GM19023 (cell line): Measurements from ENCODE around the gene MYOG.

Source experiments
- ATAC-seq: cut with Tn5 transposase; IDR thresholded peaks from one replicate; pipeline ENCODE4 v1.9.1; 2021; ENCODE audit warnings: mild to moderate bottlenecking, moderate library complexity; ENCODE audit not compliant: unreplicated experiment

MYOG gene

GRCh38 chr1:203072911-203073310, 12.9 kb downstream of the MYOG start:
- ATAC-seq: no peak

DNA sequence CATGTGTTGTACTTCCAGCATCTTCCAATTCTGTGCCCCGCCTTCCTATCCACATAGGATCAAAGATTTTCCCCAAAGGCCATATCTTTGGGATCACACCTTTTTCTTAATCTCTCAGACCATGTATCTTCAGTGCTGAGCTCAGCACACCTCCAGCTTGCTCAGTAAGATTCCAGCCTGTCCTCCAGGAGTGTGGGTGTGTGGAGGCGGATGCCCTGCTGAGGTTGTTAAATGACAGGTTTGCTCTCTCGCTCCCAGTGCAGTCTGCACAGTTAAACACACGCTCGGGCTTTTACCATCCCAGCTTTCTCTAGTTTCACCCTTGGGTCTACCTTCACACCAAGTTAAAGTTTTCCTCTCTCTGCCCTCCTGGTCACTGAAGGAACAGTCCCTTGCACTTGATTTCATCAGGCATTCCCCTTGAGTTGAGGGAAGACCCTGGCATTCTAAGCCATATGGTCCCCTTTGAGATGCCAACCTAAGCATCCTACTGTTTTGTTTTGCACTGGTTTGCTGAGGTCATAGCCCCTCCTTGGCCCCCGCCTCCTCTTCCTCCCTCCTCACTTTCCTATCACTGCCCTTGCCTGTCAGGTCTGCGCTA, 13.7 kb downstream of the MYOG start:
- no peak for ATAC-seq

GRCh38 chr1:203069030-203069747, 16.6 kb downstream of the MYOG start:
- ATAC-seq: no peak

DNA sequence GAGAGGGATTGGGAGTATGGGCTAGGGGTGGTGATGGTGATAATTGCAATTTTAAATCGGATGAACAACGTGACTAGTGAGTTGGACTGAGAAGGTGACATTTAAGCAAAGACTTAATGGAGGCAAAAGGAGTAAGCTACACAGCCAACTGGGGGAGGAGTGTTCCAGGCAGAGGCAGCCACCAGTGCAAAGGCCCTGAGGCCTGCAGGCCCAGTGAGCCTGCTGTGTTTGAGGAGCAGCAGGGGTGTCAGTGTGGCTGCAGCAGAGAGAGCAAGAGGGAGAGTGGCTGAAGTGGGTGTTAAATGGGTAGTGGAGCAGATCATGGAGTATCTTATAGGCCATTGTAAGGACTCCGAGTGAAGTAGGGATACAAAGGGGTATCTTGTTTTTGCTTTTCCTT, 18.8 kb downstream of the MYOG start:
- ATAC-seq: no peak

DNA sequence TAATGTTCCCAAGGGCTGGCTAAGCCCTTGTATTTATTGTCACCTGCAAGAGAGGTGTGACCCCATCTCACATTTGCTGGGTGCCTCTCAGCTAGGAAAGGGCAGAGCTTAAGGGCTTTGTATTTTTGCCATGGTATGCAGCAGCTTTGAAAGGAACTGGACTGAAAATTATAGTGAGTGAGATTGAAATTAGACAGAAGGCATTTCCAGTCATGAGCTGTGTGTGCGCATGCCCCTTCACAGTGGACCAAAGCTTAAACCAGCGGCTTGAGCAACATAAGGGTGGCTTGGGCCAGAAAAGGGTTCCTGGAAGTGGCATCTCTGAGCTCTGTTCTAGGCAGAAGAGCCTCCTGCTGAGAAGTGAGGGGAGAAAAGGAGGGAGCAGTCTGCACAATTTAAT, 19.8 kb downstream of the MYOG start:
- ATAC-seq: no peak

GRCh38 chr1:203065191-203065590, 20.6 kb downstream of the MYOG start:
- no peak for ATAC-seq

- ATAC-seq: no peak
These were observed 22.5 kb downstream of the MYOG start for GRCh38 chr1:203063287-203063686.

- ATAC-seq: no peak
These were observed 25.7 kb downstream of the MYOG start for GRCh38 chr1:203060115-203060514.

- ATAC-seq: no peak
These were observed 26.3 kb downstream of the MYOG start for GRCh38 chr1:203059485-203059884.

DNA sequence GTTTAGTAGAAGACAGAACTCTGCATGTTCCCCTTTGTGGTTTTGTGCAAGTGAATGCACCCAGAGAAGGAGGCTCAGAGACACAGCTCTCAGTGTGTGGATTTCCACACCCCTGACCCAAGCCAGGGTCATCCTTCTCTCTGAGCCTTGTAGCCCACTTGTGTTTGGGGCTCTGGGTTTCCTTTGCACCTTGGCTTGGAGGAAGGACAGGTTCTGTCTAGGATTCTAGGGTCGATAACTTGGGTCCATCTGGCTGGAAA, 27.2 kb downstream of the MYOG start:
- no peak for ATAC-seq

- ATAC-seq: no peak
These were observed 27.7 kb downstream of the MYOG start for GRCh38 chr1:203057911-203058675.

DNA sequence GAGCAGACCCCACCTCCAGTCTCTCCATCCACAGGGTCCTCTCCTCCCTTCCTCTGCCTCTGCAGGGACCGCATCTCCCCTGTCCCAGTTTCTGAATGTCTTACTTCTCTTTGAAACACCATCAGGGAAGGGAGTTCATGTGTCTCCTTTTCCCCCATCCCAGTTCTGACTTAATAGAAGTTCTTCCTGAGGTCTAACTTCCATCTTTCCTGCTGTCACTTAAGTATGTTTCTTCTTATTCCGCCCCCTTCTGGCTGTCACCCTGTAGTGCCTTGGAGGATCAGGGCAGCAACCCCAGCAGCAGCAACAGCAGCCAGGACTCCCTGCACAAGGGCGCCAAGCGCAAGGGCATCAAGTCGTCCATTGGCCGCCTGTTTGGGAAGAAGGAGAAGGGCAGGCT, 29.3 kb downstream of the MYOG start:
- ATAC-seq: no peak

DNA sequence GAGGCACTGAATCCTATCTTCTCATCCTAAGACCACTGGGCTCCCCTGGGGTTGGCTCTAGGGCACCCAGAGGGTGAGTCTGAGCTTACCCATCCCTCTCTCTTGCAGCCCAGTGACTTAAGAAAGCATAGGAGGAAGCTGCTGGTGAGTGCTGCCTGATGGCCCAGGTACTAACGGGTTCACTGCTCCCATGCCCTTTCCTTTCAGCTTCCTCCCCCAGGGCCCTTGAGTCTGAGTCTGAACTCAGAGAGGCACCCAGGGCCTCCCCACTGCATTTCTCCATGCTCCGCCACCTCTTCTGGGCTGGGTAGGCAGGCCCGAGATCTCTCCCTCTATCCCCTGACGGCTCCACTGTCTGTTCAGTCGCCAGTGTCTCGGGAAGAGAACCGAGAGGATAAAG, 29.8 kb downstream of the MYOG start:
- ATAC-seq: no peak

GRCh38 chr1:203055161-203055799, 30.5 kb downstream of the MYOG start:
- ATAC-seq: no peak

- ATAC-seq: no peak
These were observed 31.2 kb downstream of the MYOG start for GRCh38 chr1:203054642-203055041.

- ATAC-seq: no peak
These were observed 31.6 kb downstream of the MYOG start for GRCh38 chr1:203054184-203054583.

DNA sequence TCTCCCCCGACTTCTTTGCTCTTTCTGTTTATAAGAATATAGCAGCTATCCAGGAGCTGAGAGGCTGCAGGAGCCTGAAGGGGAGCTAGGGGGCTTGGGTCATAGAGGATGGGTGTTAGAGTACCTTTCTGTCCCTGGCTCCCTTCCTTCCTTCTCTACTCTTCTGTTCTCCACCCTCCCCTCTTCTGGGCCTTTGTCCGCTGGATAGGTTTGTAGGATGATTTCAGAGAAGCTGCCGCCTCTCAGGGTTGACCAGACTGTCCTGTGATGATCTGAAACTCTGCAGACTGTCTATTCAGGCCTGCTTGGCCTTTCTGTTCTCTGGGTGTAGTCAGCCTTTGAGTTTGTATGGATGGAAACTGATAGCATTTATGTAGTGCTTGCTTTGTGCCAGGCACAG, 33.2 kb downstream of the MYOG start:
- ATAC-seq: no peak

- ATAC-seq: no peak
These were observed 33.9 kb downstream of the MYOG start for GRCh38 chr1:203051841-203052324.

- ATAC-seq: no peak
These were observed 35.0 kb downstream of the MYOG start for GRCh38 chr1:203050826-203051225.

DNA sequence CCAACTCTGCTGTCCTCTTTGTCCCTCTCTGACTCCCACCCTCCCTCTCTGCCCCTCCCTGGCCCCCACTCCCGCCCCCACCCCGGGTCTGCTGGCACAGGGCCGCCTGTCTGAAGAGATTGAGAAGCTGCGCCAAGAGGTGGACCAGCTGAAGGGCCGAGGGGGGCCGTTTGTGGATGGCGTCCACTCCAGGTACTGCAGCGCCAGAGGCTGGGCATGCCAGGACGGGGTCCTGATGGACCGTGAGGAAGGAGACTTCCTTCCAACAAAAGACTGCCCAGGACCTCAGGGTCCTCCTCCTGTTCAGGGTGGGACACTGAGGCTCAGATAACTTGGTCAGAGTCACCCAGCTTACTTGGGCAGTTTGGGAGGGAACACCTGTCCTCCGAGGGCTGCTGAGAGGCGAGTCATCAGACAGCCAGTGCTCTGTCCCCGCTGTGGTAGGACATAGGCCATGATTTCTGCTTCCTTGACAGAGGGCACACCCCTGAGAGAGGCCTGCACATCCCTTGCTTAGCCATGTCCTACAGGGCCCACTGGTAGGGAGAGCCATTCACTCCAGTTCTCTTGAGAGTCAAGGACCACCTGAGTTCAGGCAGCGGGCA, 36.1 kb downstream of the MYOG start:
- ATAC-seq: no peak

DNA sequence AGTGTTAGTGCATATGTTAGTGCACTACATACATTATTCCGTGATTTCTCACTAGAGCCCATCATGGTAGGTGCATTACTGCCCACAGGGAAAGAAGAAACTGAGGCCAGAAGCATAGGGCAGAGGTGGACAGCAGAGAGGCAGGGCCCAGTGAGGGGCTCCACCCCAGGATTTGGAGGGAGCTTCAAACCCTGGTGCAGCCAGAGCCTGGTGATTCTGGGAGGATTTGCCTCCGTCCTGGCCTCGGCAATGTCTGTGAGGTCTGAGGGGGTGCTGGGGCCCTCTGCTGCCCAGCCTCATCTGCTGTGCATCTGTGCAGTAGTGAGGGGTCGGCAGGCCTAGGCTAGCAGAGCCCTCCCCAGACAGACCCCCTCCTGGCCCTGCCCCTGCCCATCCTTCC, 36.7 kb downstream of the MYOG start:
- ATAC-seq: no peak
